ENCODE data around the gene UBAP2. TPM values are rescaled to one million over a fixed set of nuclear protein-coding genes. Genes with fewer than 3 reads are reported as not detected.

Gene UBAP2, protein sequence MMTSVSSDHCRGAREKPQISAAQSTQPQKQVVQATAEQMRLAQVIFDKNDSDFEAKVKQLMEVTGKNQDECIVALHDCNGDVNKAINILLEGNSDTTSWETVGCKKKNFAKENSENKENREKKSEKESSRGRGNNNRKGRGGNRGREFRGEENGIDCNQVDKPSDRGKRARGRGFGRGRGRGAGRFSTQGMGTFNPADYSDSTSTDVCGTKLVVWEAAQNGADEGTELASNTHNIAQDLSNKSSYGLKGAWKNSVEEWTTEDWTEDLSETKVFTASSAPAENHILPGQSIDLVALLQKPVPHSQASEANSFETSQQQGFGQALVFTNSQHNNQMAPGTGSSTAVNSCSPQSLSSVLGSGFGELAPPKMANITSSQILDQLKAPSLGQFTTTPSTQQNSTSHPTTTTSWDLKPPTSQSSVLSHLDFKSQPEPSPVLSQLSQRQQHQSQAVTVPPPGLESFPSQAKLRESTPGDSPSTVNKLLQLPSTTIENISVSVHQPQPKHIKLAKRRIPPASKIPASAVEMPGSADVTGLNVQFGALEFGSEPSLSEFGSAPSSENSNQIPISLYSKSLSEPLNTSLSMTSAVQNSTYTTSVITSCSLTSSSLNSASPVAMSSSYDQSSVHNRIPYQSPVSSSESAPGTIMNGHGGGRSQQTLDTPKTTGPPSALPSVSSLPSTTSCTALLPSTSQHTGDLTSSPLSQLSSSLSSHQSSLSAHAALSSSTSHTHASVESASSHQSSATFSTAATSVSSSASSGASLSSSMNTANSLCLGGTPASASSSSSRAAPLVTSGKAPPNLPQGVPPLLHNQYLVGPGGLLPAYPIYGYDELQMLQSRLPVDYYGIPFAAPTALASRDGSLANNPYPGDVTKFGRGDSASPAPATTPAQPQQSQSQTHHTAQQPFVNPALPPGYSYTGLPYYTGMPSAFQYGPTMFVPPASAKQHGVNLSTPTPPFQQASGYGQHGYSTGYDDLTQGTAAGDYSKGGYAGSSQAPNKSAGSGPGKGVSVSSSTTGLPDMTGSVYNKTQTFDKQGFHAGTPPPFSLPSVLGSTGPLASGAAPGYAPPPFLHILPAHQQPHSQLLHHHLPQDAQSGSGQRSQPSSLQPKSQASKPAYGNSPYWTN
- 121 TPM for total RNA-seq

DNA sequence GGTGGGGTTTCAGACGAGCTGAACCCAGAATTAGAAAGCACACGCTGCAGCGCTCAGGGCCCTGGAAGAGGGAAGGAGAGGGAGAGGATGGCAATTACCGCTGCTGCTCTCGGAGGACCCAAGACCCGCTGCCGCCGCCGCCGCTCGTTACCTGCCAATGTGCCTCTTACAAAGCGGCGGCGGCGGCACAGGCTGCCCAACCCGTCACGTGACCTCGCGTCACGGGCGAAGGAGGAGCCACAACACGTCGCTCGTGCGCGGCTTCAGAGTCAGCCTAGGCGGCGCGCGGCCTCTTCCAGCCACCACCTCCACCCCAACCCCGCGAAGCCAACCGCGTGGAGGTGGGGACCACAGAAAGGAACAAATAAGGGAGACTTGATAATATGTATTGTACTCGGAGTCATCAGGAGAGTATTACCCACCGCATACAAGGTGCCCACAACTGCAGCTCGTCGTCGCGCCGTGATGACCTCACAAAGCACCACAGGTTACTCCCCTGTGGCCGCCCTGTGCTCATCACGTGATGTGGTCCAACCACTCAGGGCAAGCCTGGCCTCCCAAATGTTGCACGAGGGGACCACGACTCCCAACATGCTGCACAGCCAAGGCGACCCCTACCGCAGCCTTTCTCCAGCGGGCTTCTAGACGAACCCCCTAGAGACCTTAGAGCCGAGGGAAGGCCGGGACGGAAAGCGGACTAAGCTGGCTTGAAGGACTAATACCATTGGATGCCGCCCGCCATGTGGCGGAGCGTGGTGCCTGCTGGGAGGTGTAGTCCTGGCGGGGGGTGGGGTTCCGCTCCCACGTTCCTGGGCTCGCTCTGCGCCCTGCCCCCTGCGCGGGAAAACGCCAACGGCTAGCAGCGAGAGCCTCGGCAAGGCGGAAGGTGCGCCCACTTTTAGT is at the start of gene UBAP2:
UBAP2 (minus strand) TSS at position 161 of the 903 bp plus-strand sequence. CDS start 31,739 bp downstream, outside the sequence.
- H3K27me3 ChIP-seq (ENCODE audit: control insufficient read depth in 3 of 3, insufficient read depth in 3 of 3, low read length in 3 of 3): no peaks in the 10 kb centered on the region
- peak within 1 kb of the TSS; percentile 95 for H3K27ac ChIP-seq (ENCODE audit: low read depth, low read length)
- peak within 1 kb of the TSS; percentile 89 to 98 (median 97) for H3K4me3 ChIP-seq (ENCODE audit: low read length in 3 of 3)
- no peaks in the 10 kb centered on the region for H3K9me3 ChIP-seq (ENCODE audit: control insufficient read depth in 3 of 3, low read length in 3 of 3)
- H3K4me1 ChIP-seq (ENCODE audit: control insufficient read depth in 3 of 3, insufficient read depth in 3 of 3, low read length in 3 of 3): peaks cover 21 to 23% (median 23%) of the 10 kb centered on the region in 3 donors
- H3K9ac ChIP-seq (ENCODE audit: low read depth in 1 of 3, low read length in 3 of 3): peak within 1 kb of the TSS; percentile 87 to 98 (median 98)
- no peaks in the 10 kb centered on the region for H3K36me3 ChIP-seq (ENCODE audit: control insufficient read depth in 3 of 3, insufficient read depth in 3 of 3, low read length in 3 of 3)

DNA sequence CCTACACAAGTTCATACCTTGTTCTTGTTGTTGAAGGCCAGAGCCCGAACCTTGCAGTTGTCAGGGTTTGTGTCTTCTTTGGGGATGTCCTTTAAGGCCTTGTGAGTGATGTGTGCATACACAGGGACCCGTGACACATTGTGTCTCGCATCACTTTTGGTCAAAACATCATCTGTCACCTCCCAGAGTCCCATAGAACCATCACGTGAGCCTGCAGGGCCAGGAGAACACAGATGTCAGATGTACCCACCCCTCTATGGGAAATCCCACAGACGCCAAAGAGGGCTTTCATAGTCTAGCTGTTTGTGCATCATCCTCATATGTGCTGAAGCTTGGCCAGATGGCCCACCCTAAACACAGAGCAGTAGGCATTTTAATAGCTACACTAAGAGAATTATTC is 49.6 kb upstream of the UBAP2 start:
- Histone ChIP-seq H3K9ac (ENCODE audit: low read depth in 1 of 3, low read length in 3 of 3) (no peak overlapping the region), H3K9me3 (ENCODE audit: control insufficient read depth in 3 of 3, low read length in 3 of 3) (no peaks in the 10 kb centered on the region), H3K4me1 (ENCODE audit: control insufficient read depth in 3 of 3, insufficient read depth in 3 of 3, low read length in 3 of 3) (no peaks in the 10 kb centered on the region), H3K4me3 (ENCODE audit: low read length in 3 of 3) (no peak overlapping the region), H3K27ac (ENCODE audit: low read depth, low read length) (no peak overlapping the region), H3K36me3 (ENCODE audit: control insufficient read depth in 3 of 3, insufficient read depth in 3 of 3, low read length in 3 of 3) (peaks cover 36 to 56% (median 53%) of the 10 kb centered on the region in 3 donors), H3K27me3 (ENCODE audit: control insufficient read depth in 3 of 3, insufficient read depth in 3 of 3, low read length in 3 of 3) (no peaks in the 10 kb centered on the region)

DNA sequence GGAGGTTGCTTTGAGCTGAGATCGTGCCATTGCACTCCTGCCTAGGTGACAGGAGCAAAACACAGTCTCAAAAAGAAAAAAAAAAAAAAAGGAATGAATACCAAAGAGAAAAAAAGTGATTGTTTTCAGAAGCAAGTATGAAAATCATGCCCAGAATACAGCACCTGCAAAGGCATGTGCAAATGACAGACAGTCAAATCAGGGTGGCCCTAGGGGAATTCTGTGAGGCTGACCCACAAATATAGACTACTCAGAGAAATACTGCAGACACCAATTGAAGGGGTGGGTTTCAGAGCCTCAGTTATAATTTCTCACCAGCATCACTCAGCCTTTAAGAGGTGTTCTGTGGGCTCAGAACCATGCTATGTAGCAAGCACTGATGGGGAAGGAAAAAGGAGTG is 49.2 kb upstream of the UBAP2 start:
- H3K27ac ChIP-seq (ENCODE audit: low read depth, low read length): no peak overlapping the region
- H3K9me3 ChIP-seq (ENCODE audit: control insufficient read depth in 3 of 3, low read length in 3 of 3): no peaks in the 10 kb centered on the region
- H3K4me3 ChIP-seq (ENCODE audit: low read length in 3 of 3): no peak overlapping the region
- H3K27me3 ChIP-seq (ENCODE audit: control insufficient read depth in 3 of 3, insufficient read depth in 3 of 3, low read length in 3 of 3): no peaks in the 10 kb centered on the region
- peaks cover 39 to 58% (median 56%) of the 10 kb centered on the region in 3 donors for H3K36me3 ChIP-seq (ENCODE audit: control insufficient read depth in 3 of 3, insufficient read depth in 3 of 3, low read length in 3 of 3)
- peak overlapping the region in 1 of 3 donors; percentile 8 for H3K9ac ChIP-seq (ENCODE audit: low read depth in 1 of 3, low read length in 3 of 3)
- H3K4me1 ChIP-seq (ENCODE audit: control insufficient read depth in 3 of 3, insufficient read depth in 3 of 3, low read length in 3 of 3): no peaks in the 10 kb centered on the region

DNA sequence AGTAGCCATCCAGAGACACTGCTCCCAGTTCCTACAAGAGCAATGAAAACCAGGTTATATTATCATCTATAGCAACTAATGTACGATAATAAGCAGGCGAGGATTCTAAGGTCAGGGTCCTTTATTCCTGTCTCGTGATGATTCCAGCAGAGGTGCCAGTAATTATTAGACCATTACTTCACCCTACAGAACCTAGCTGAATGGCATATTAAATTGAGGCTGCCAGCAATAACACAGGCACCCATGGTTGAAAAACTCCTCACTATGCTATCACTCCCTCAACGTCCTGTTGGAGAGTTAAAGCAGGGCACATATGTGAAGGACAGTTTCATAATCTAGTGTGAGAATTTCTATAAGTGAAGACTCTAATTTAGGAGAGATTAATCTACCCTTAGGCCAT is 48.1 kb upstream of the UBAP2 start:
- Histone ChIP-seq H3K4me3 (ENCODE audit: low read length in 3 of 3) (no peak overlapping the region), H3K27me3 (ENCODE audit: control insufficient read depth in 3 of 3, insufficient read depth in 3 of 3, low read length in 3 of 3) (no peaks in the 10 kb centered on the region), H3K27ac (ENCODE audit: low read depth, low read length) (no peak overlapping the region), H3K9ac (ENCODE audit: low read depth in 1 of 3, low read length in 3 of 3) (no peak overlapping the region), H3K36me3 (ENCODE audit: control insufficient read depth in 3 of 3, insufficient read depth in 3 of 3, low read length in 3 of 3) (peaks cover 32 to 55% (median 49%) of the 10 kb centered on the region in 3 donors), H3K9me3 (ENCODE audit: control insufficient read depth in 3 of 3, low read length in 3 of 3) (no peaks in the 10 kb centered on the region), H3K4me1 (ENCODE audit: control insufficient read depth in 3 of 3, insufficient read depth in 3 of 3, low read length in 3 of 3) (no peaks in the 10 kb centered on the region)

DNA sequence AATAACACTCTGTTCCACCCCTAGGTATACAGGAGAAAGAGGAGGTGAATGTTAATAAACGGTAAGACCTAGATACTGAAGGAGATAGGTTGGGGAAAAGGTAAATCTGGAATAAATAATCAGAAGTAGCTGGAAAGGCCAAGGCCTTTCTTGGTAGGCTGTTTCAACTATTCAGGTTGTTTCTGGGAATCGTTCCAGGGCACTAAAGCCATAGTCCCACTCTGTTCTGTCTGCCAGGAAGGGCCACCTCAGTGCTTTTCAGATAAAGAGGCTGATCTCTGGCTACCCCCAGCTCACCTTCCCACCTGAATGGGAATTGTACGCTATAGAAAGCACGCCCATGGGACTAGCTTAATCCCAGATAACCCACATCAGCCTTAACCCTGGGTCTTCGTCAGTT is 44.9 kb upstream of the UBAP2 start:
- H3K36me3 ChIP-seq (ENCODE audit: control insufficient read depth in 3 of 3, insufficient read depth in 3 of 3, low read length in 3 of 3): peaks cover 32 to 64% (median 58%) of the 10 kb centered on the region in 3 donors
- no peaks in the 10 kb centered on the region for H3K4me1 ChIP-seq (ENCODE audit: control insufficient read depth in 3 of 3, insufficient read depth in 3 of 3, low read length in 3 of 3)
- H3K27me3 ChIP-seq (ENCODE audit: control insufficient read depth in 3 of 3, insufficient read depth in 3 of 3, low read length in 3 of 3): no peaks in the 10 kb centered on the region
- H3K9me3 ChIP-seq (ENCODE audit: control insufficient read depth in 3 of 3, low read length in 3 of 3): no peaks in the 10 kb centered on the region
- H3K27ac ChIP-seq (ENCODE audit: low read depth, low read length): no peak overlapping the region
- H3K4me3 ChIP-seq (ENCODE audit: low read length in 3 of 3): no peak overlapping the region
- H3K9ac ChIP-seq (ENCODE audit: low read depth in 1 of 3, low read length in 3 of 3): no peak overlapping the region

DNA sequence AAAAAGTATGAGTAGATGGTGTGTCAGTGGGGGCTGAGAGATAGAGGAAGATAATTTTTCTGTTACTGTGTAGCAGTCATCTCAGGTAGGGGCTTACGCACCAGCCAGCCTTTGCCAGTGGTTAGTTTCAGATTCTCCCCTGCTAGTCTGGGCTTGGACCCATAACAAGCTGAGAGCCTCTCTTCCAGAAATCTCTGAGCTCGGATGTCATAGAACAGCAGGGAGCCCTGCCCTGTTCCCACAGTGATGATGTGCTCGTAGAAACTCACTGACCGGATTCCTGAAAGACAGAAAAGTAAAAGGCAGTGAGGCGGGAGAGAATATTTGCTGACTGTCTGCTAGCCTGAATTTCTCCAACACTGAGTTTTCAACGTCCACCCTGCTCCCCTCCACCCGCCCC is 40.6 kb upstream of the UBAP2 start:
- H3K4me3 ChIP-seq (ENCODE audit: low read length in 3 of 3): no peak overlapping the region
- H3K27me3 ChIP-seq (ENCODE audit: control insufficient read depth in 3 of 3, insufficient read depth in 3 of 3, low read length in 3 of 3): no peaks in the 10 kb centered on the region
- peaks cover 15 to 18% (median 17%) of the 10 kb centered on the region in 3 donors for H3K4me1 ChIP-seq (ENCODE audit: control insufficient read depth in 3 of 3, insufficient read depth in 3 of 3, low read length in 3 of 3)
- H3K27ac ChIP-seq (ENCODE audit: low read depth, low read length): no peak overlapping the region
- H3K9ac ChIP-seq (ENCODE audit: low read depth in 1 of 3, low read length in 3 of 3): no peak overlapping the region
- H3K9me3 ChIP-seq (ENCODE audit: control insufficient read depth in 3 of 3, low read length in 3 of 3): no peaks in the 10 kb centered on the region
- peaks cover 21 to 51% (median 45%) of the 10 kb centered on the region in 3 donors for H3K36me3 ChIP-seq (ENCODE audit: control insufficient read depth in 3 of 3, insufficient read depth in 3 of 3, low read length in 3 of 3)

DNA sequence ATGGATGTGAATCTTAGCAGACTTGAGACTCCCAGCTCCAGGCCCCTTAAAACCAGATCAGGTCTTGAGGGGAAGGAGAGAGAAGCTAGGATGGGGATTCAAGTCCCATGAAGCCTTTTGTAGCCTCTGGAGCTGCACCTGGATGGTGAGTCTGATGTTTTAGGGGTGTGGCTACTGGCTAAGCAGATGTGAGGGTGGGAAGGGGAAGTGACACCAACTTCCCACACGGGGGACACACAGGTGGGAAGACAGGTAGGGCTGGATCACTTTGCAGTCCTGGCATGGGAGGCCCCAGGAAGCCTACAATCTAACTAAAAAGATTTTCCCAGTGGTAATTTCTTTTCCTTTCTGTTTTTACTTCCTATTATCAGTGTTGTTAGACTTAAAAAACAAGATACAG is 38.7 kb upstream of the UBAP2 start:
- H3K36me3 ChIP-seq (ENCODE audit: control insufficient read depth in 3 of 3, insufficient read depth in 3 of 3, low read length in 3 of 3): peaks cover 10 to 38% (median 30%) of the 10 kb centered on the region in 3 donors
- H3K4me1 ChIP-seq (ENCODE audit: control insufficient read depth in 3 of 3, insufficient read depth in 3 of 3, low read length in 3 of 3): peaks cover 28 to 33% (median 30%) of the 10 kb centered on the region in 3 donors
- H3K9me3 ChIP-seq (ENCODE audit: control insufficient read depth in 3 of 3, low read length in 3 of 3): no peaks in the 10 kb centered on the region
- no peak overlapping the region for H3K27ac ChIP-seq (ENCODE audit: low read depth, low read length)
- no peak overlapping the region for H3K4me3 ChIP-seq (ENCODE audit: low read length in 3 of 3)
- H3K27me3 ChIP-seq (ENCODE audit: control insufficient read depth in 3 of 3, insufficient read depth in 3 of 3, low read length in 3 of 3): no peaks in the 10 kb centered on the region
- H3K9ac ChIP-seq (ENCODE audit: low read depth in 1 of 3, low read length in 3 of 3): no peak overlapping the region

DNA sequence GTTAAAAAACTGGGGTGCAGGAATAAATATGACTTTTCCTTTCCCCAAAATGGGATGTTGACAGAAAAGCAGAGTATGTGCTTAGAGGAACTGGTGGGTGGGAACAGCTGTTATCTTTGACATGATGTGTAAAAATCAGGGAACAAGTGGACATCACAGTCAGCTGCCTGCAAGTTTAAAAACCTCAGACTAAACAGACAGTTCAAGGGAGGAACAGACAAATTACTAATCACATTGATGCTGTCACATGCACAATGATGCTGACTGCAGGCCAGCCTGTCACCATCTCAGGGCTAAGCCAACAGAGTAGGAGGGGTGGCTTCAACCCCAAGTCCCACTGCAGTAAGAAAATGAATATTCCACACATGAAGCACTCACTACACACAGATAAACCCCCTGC is 38.2 kb upstream of the UBAP2 start:
- Histone ChIP-seq H3K9ac (ENCODE audit: low read depth in 1 of 3, low read length in 3 of 3) (no peak overlapping the region), H3K4me1 (ENCODE audit: control insufficient read depth in 3 of 3, insufficient read depth in 3 of 3, low read length in 3 of 3) (peaks cover 28 to 33% (median 30%) of the 10 kb centered on the region in 3 donors), H3K9me3 (ENCODE audit: control insufficient read depth in 3 of 3, low read length in 3 of 3) (no peaks in the 10 kb centered on the region), H3K4me3 (ENCODE audit: low read length in 3 of 3) (no peak overlapping the region), H3K36me3 (ENCODE audit: control insufficient read depth in 3 of 3, insufficient read depth in 3 of 3, low read length in 3 of 3) (peaks cover 10 to 35% (median 26%) of the 10 kb centered on the region in 3 donors), H3K27me3 (ENCODE audit: control insufficient read depth in 3 of 3, insufficient read depth in 3 of 3, low read length in 3 of 3) (no peaks in the 10 kb centered on the region), H3K27ac (ENCODE audit: low read depth, low read length) (peak overlapping the region; percentile 33)

All from skeletal muscle tissue (tissue), 4 donors.